PC-9 (cell line): ENCODE results near the gene SLC4A1AP. TPM values are rescaled to one million over a fixed set of nuclear protein-coding genes. Genes with fewer than 3 reads are reported as not detected.

Experiments used
- BruUV-seq: library from RNA; stranded (reverse); fragments of 400-500 nt; replicated peaks from 2 replicates; lab custom pipeline; 2021; lab: Mats Ljungman, UMichigan
- CTCF ChIA-PET: fragments of 300-600 bp; sonication (Branson Sonifier 250); formaldehyde crosslinking; loops from one replicate; lab custom pipeline; 2022; ENCODE audit warnings: antibody characterized with exemption; lab: Charles Lee
- POLR2A ChIA-PET: fragments of 300-600 bp; sonication (Branson Sonifier 250); formaldehyde crosslinking; loops from one replicate; lab custom pipeline; 2022; ENCODE audit warnings: antibody characterized with exemption; ENCODE audit not compliant: unreplicated experiment; lab: Charles Lee
- DNase-seq, 2 experiments: peaks; one replicate each; pipeline versions ENCODE4 v3.0.0 to v3.0.0-alpha.2; 2015 to 2022; ENCODE audit warnings: mixed read lengths in 1 of 2
- H2AFZ ChIP-seq: fragments of 200-600 bp; sonication (generic); 2 replicates; pipeline ENCODE4 v1.8.1; 2017; ENCODE audit warnings: antibody characterized with exemption
- H3F3A ChIP-seq: fragments of 200-600 bp; sonication (generic); 2 replicates; pipeline ENCODE4 v1.8.1; 2017; ENCODE audit warnings: antibody characterized with exemption, mild to moderate bottlenecking, low read depth; ENCODE audit not compliant: insufficient read depth
- H3K27ac ChIP-seq: fragments of 200-600 bp; sonication (generic); 2 replicates; pipeline ENCODE4 v1.6.1; 2016; ENCODE audit warnings: mixed run types
- H3K27me3 ChIP-seq: fragments of 200-600 bp; sonication (generic); 2 replicates; pipeline ENCODE4 v1.6.1; 2016; ENCODE audit warnings: low read depth, mixed run types; ENCODE audit not compliant: insufficient read depth
- H3K36me3 ChIP-seq: fragments of 200-600 bp; sonication (generic); 2 replicates; pipeline ENCODE4 v1.6.1; 2016; ENCODE audit warnings: low read depth, mixed run types
- H3K4me1 ChIP-seq: fragments of 200-600 bp; sonication (generic); replicated peaks from 2 replicates; pipeline ENCODE4 v1.6.1; 2016; ENCODE audit warnings: mixed run types; ENCODE audit not compliant: insufficient read depth
- H3K4me2 ChIP-seq: fragments of 200-600 bp; sonication (generic); 2 replicates; pipeline ENCODE4 v1.6.1; 2017; ENCODE audit warnings: mixed run types
- H3K4me3 ChIP-seq: fragments of 200-600 bp; sonication (generic); 2 replicates; pipeline ENCODE4 v1.6.1; 2016; ENCODE audit warnings: mixed run types
- H3K79me2 ChIP-seq: fragments of 200-600 bp; sonication (generic); 2 replicates; pipeline ENCODE4 v1.6.1; 2017; ENCODE audit warnings: low read depth, mixed run types
- H3K9me2 ChIP-seq: fragments of 200-600 bp; sonication (generic); 2 replicates; pipeline ENCODE4 v1.8.1; 2017; ENCODE audit warnings: mild to moderate bottlenecking; ENCODE audit not compliant: insufficient read depth
- H3K9me3 ChIP-seq: fragments of 200-600 bp; sonication (generic); 2 replicates; pipeline ENCODE4 v1.8.1; 2016; ENCODE audit warnings: low read depth; ENCODE audit not compliant: insufficient read depth
- H4K20me1 ChIP-seq: fragments of 200-600 bp; sonication (generic); 2 replicates; pipeline ENCODE4 v1.8.1; 2017; ENCODE audit not compliant: insufficient read depth
- CTCF ChIP-seq: fragments of 200-600 bp; sonication (generic); conservative IDR thresholded peaks from 2 replicates; pipeline ENCODE4 v1.6.1; 2017; ENCODE audit warnings: mixed run types, antibody characterized with exemption, mild to moderate bottlenecking, moderate library complexity
- EZH2 ChIP-seq: fragments of 200-600 bp; sonication (generic); IDR thresholded peaks from 2 replicates; pipeline ENCODE4 v1.8.0; 2017; ENCODE audit warnings: antibody characterized with exemption, low read depth
- intact Hi-C: fragments of 100-400 bp; cut with micrococcal nuclease; formaldehyde crosslinking; loops from one replicate; pipeline ENCODE4 v1.10.0; 2022; ENCODE audit not compliant: unreplicated experiment
- total RNA-seq: library from RNA; stranded (reverse); gene quantifications from 2 replicates; pipeline ENCODE4 v1.2.3, GENCODE V29; 2021

Gene SLC4A1AP
- total RNA-seq, 1 experiment from 2014 or later = 22.7 TPM

DNA sequence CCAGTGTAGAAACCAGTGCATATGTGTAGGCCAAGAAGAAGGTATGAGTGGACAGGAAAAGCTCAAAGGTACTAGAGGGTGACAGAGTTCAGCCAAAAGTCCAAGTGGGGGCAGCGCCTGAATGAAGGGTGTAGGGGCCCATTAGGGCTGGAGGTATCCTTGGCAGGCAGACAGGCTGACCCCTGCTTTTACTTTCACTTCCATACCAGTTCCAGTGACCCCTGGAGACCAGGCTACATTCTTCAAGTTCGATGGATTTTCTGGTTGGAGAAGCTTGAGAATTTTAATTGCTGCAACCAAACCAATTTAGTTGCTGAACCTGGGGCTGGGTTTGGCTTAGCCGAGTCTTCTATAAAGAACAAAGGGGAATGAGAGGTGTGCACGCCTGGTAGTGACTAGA lies 65.5 kb downstream of the SLC4A1AP start:
- ChIA-PET CTCF (no interaction called here), POLR2A (interaction anchor here (0.5 to 0.6 kb wide), 3 partner anchors 24 to 161 kb away, joined by 3 to 5 read pairs (median 4); partner anchors contain the start of genes BABAM2 and RBKS)
- intact Hi-C loops = no loop called here
- no TSS peak for BruUV-seq
- H3F3A ChIP-seq = peaks cover 12% of the 10 kb centered on the region
- peaks cover 30% of the 10 kb centered on the region for H3K4me1 ChIP-seq
- no peaks in the 10 kb centered on the region for H3K9me2 ChIP-seq
- no peak overlapping the region for H2AFZ ChIP-seq
- H3K27me3 ChIP-seq = no peaks in the 10 kb centered on the region
- 0 out of 2 replicates have a peak, but pooled peaks cover under 1% of the 10 kb centered on the region for H3K79me2 ChIP-seq
- peak in 1 of 2 experiments; percentile 62 for DNase-seq
- H3K9me3 ChIP-seq = no peaks in the 10 kb centered on the region
- no peaks in the 10 kb centered on the region for H3K36me3 ChIP-seq
- no peak for TF ChIP-seq CTCF
- no peak for TF ChIP-seq EZH2
- 0 out of 2 replicates have a peak overlapping the region, but pooled peaks have one; percentile 5 for H3K4me2 ChIP-seq
- peak overlapping the region; percentile 10 for H3K27ac ChIP-seq
- no peak overlapping the region for H3K4me3 ChIP-seq
- H4K20me1 ChIP-seq = no peaks in the 10 kb centered on the region

GRCh38 chr2:27729614-27730013 lies 65.9 kb downstream of the SLC4A1AP start:
- CTCF ChIA-PET = no interaction called here
- Histone ChIP-seq H3K9me2 (no peaks in the 10 kb centered on the region), H3K79me2 (0 out of 2 replicates have a peak, but pooled peaks cover 3% of the 10 kb centered on the region), H3K36me3 (no peaks in the 10 kb centered on the region), H3K4me1 (peaks cover 30% of the 10 kb centered on the region), H3K27ac (peak overlapping the region; percentile 10; the same call in 1 of the 2 replicates), H3K27me3 (no peaks in the 10 kb centered on the region), H3K9me3 (no peaks in the 10 kb centered on the region), H2AFZ (no peak overlapping the region), H3K4me2 (0 out of 2 replicates have a peak overlapping the region, but pooled peaks have one; percentile 5), H3K4me3 (no peak overlapping the region), H4K20me1 (no peaks in the 10 kb centered on the region), H3F3A (peaks cover 11% of the 10 kb centered on the region; the same call in 1 of the 2 replicates)
- DNase-seq = no peak
- POLR2A ChIA-PET = interaction anchor here (0.5 to 0.6 kb wide), 2 partner anchors 24 to 32 kb away, joined by 3 to 4 read pairs; no protein-coding TSS in a partner anchor
- intact Hi-C loops = no loop called here
- TF ChIP-seq CTCF (no peak), EZH2 (no peak)
- no TSS peak for BruUV-seq

GRCh38 chr2:27730261-27730662 lies 66.6 kb downstream of the SLC4A1AP start:
- H3K9me3 ChIP-seq = no peaks in the 10 kb centered on the region
- H3F3A ChIP-seq = peaks cover 17% of the 10 kb centered on the region
- no peaks in the 10 kb centered on the region for H4K20me1 ChIP-seq
- BruUV-seq = no TSS peak
- no peak for DNase-seq
- no peak overlapping the region for H3K4me3 ChIP-seq
- H3K79me2 ChIP-seq = 0 out of 2 replicates have a peak, but pooled peaks cover 3% of the 10 kb centered on the region
- no peak overlapping the region for H3K4me2 ChIP-seq
- ChIA-PET CTCF (no interaction called here), POLR2A (no interaction called here)
- no peak overlapping the region for H2AFZ ChIP-seq
- H3K9me2 ChIP-seq = no peaks in the 10 kb centered on the region
- intact Hi-C loops = no loop called here
- no peak for TF ChIP-seq EZH2
- H3K27me3 ChIP-seq = no peaks in the 10 kb centered on the region
- no peak overlapping the region for H3K27ac ChIP-seq
- peaks cover 30% of the 10 kb centered on the region for H3K4me1 ChIP-seq
- H3K36me3 ChIP-seq = no peaks in the 10 kb centered on the region
